GM12873 (cell line): ENCODE results near the gene AGRN.

Experiments
- TF ChIP-seq, protein P1 (sequence below): IDR thresholded peaks from 2 replicates; pipeline ENCODE4 v1.5.1; 2012; ENCODE audit warnings: low read depth, mild to moderate bottlenecking, moderate library complexity, low read length, control low read depth; ENCODE audit not compliant: insufficient read depth; ENCODE audit errors: missing control alignments

AGRN gene

DNA sequence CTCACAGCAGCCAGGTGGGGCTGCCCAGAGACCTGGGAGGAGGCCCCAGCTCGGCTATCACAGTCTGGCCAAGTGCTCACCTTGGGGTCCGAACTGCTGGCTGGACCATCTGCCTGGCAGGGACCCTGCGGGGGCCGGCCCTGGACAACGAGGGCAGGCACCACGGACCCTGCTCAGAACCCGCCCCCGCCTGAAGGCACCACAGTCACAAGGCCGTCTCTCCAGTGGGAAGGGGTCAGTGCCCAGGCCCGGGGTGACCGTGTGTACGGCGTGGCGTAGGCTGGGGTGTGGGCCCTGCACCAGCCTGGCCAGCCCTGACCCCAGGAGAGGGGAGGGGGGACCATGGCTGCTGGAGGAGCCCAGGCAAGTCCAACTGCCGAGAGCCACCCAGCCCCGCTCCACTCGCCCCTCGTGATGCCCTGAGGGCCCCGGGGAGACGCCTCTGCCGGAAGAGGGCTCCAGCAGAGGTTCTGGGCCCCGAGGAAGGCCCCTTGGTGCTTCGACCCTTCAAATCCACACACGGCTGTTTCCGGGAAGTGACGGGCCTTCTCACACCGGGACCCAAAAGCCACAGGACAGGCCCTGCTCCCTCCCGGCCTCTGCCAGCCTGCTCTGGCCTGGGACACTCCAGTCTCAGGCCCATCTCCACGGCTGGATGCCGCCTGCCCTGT, 65.4 kb downstream of the AGRN start:
- TF ChIP-seq, protein P1, sequence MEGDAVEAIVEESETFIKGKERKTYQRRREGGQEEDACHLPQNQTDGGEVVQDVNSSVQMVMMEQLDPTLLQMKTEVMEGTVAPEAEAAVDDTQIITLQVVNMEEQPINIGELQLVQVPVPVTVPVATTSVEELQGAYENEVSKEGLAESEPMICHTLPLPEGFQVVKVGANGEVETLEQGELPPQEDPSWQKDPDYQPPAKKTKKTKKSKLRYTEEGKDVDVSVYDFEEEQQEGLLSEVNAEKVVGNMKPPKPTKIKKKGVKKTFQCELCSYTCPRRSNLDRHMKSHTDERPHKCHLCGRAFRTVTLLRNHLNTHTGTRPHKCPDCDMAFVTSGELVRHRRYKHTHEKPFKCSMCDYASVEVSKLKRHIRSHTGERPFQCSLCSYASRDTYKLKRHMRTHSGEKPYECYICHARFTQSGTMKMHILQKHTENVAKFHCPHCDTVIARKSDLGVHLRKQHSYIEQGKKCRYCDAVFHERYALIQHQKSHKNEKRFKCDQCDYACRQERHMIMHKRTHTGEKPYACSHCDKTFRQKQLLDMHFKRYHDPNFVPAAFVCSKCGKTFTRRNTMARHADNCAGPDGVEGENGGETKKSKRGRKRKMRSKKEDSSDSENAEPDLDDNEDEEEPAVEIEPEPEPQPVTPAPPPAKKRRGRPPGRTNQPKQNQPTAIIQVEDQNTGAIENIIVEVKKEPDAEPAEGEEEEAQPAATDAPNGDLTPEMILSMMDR: no peak

DNA sequence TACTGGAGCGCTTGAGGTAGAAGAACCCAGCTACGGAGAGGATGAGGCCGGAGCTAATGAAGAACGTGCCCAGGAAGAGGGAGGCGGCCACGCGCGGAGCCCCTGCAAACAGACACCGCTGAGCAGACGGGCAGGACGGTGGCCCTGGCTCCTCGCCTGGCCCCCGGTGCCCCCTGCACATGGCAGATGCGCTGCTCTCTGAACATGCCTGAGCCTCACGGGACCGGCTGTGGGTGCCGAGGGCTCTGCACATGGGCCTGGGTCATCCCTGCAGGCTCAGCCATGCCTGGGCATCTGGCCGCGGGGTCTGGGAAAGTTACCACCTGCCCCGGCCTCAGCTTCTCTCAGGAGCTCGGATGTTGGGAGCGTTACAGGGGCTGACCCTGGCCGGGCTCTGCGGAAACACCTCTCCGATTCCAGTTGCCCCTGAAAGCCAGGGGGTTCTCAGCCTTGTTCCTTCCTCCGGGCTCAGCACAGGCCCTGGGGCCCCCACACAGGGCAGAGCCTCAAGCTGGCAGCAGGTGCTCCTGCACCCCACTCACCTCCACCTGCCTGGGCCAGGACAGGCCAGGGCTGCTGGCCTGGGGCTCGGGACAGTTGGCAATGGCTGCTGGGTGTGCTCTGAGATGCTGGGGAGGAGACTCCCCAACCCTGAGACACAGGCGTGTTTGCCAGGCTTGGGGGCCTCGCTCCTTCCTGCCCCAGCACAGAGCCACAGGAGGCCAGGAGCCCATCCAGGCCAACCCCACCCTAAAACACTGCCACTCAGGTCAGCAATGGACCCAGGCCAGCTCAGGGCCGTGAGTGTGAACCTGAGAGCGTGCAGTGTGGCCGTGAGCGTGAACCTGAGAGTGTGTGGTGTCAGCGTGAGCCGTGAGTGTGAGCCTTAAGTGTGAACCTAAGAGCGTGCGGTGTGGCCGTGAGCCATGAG, 66.3 kb downstream of the AGRN start:
- TF ChIP-seq, protein P1: no peak

DNA sequence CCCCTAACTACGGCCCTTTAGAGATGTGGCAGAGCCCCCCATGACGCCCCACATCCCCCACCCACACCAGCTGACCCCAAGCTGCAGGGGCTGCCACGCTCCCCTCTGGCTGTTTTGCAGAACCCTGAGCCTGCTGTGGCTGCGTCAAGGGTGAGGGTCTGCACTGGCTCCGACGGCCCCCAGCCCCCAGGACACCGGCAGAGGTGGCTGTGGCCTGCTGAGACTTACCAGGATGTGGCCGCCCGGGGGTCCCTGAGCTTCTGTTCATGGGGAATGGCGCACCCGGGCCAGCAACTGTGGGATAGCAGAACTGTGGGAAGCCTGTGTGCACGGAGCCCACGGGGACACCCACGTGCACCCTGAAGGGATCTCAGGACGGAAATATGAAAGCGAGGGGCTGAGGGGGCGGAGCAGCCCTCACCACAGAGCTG, 67.0 kb downstream of the AGRN start:
- TF ChIP-seq, protein P1: no peak

DNA sequence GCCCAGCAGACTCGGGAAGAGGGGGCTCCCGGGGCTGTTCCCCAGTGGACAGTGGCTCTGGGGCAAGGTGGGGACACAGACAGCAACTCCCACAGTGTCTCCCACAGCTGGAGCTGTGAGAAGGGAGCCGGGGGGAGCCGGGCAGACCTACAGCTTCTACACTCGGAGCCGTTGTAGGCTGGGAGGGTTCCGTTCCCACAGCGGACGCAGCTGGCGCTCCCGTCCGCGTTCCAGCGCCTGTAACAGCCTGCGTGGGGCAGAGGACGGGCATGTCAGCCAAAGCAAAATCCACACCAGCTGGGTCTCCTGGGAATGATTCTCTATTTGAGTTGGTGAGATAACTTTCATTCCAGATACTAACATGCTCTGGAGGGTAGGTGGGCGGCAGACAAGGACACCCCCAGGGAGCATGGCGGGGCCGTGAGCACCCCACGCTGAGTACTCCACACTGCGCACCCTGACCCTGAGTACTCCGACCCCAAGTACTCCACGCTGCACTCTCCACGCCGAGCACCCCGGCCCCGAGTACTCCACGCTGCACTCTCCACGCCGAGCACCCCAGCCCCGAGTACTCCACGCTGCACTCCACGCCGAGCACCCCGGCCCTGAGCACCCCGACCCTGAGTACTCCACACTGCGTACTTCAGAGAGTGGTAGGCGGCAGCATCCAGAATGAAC, 67.6 kb downstream of the AGRN start:
- TF ChIP-seq, protein P1: no peak

DNA sequence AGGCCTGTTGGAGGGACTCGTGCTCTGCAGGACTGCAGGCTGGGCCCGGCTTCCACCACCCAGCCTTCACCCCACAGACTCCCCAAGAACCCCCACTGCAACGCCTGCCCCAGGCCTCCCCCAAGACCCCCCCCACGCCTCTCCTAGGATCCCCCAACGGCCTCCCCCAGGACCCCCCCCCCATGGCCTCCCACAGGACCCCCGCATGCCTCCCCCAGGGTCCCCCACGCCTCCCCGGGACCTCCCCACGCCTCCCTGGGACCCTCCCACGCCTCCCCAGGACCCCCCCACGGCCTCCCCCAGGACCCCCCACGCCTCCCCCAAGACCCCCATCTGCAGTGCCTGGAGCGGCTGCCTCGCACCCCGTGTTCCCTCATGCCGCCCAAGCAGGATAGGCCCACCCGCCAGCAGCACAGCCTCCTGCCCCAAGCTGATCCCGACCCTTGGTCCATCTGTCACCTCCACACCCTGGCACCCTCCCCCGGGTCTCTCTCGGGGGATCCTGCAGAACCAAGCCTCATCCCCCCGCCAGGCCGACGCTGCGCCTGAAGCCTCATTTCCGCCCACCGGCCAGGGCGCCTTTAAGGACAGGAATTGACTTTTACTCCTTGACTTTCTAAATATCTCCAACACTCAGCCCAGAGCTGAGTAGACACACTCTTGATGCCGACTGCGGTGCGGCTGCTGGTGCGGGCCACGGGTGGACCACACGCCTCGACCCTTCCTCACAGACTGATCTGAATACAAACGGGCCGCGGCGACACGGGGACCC, 68.3 kb downstream of the AGRN start:
- TF ChIP-seq, protein P1: no peak

DNA sequence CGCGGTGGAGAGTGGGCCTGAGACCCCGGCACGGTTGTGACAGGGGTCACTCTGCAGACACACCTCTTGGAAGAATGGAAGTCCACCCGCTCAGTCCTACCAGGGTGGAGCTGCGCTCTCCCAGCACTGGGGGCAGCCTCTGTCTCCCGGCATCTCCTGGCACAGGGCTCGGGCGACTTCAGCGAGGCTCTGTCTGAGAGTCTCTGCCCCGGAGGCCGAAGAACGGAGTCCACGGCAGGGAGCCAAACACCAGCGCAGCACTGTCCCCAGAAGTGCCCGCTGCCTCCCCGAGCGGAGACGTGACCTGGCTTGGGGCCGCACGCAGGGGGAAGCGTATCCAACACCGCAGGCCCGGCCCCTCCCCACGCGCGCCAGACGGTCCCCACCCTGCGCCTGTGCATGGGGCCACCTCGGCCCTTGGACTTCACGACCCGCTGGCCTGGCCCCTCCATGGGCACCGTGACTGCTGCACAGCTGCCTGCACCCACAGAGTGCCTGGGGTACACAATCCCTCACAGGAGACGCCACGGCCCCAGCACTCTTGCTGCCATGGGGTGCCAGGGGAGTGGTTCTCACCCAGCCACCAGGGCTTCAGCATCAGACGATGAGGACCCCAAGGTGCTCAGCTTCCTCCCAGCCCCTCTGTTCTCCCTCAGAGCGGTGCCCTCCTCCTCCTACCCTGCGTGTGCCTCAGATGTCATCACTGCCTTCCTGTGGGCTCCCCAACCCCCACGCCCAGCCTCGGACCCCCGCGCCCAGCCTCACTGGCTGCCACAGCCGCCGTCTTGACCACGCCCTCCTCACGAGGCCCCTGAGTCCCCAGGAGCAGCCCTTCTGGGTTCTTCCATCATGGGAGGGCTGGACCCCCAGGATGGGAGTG, 69.1 kb downstream of the AGRN start:
- TF ChIP-seq, protein P1: no peak
